BE2C (cell line): ENCODE data around the gene ABHD2.

Source experiments
- DNase-seq: peaks from one replicate; pipeline ENCODE4 v3.0.0-alpha.2; 2020
- H3K27me3 ChIP-seq: fragments of 250-450 bp; sonication (Bioruptor Pico); 2 replicates; pipeline ENCODE4 v1.5.1; 2020; ENCODE audit warnings: mild to moderate bottlenecking
- H3K36me3 ChIP-seq: fragments of 250-450 bp; sonication (Bioruptor Pico); 2 replicates; pipeline ENCODE4 v1.5.1; 2020; ENCODE audit warnings: mild to moderate bottlenecking
- H3K4me1 ChIP-seq: fragments of 250-450 bp; sonication (Bioruptor Pico); 2 replicates; pipeline ENCODE4 v1.5.1; 2020
- H3K4me3 ChIP-seq: 2 replicates; pipeline ENCODE4 v1.5.1; 2011; ENCODE audit warnings: low read depth, low read length
- H3K9me3 ChIP-seq: fragments of 250-450 bp; sonication (Bioruptor Pico); 2 replicates; pipeline ENCODE4 v1.5.1; 2020
- TF ChIP-seq, protein P1 (sequence below): IDR thresholded peaks from 2 replicates; pipeline ENCODE4 v1.5.1; 2012; ENCODE audit warnings: mild to moderate bottlenecking, low read depth, low read length

Gene ABHD2

DNA sequence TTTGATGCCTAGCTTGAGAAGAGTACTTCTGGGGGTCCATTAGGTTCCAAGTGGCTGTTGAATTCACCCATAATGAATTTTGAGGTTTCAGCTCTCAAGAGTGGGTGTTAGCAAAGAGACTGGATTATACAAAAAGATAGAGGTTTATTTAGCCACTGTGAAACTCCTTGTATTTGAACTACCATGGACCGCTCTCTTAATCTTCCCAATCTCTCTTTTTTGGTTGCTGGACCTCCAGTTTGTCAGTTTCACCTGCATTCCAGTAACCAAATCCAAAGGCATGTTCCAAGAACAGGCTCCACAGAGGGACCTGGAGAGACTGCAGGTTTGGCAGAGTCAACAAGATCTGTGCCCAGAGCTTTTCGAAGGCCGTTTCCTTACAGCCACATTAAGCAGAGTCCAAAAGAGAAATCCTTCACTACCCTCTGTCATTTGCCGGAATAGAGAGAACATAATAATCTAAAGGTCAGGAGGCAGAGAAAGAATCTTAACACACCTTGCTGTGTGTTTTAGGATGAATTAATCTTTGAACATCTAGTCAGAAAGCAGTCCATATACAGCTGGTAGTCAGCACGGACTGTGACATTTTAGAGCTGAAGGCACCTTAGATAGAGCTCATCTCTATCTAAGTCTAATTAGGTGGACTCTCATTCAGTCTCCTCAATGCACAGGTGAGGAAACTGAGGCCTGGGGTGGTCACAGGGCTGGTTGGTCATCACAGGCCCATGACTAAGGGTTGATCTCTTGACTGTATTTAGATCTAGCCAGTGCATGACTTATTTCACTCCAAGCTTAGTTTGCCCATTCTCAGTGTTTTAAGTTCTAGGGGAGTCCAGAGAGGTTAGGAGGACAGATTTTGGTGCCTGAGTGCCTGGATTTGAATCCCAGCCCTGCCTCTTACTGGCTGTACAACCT is 1.3 kb downstream of the ABHD2 start:
- H3K36me3 ChIP-seq: peaks cover 9% of the 10 kb centered on the region
- peaks cover 33% of the 10 kb centered on the region for H3K4me1 ChIP-seq
- H3K27me3 ChIP-seq: no peaks in the 10 kb centered on the region
- H3K9me3 ChIP-seq: no peaks in the 10 kb centered on the region
- TF ChIP-seq, protein P1, sequence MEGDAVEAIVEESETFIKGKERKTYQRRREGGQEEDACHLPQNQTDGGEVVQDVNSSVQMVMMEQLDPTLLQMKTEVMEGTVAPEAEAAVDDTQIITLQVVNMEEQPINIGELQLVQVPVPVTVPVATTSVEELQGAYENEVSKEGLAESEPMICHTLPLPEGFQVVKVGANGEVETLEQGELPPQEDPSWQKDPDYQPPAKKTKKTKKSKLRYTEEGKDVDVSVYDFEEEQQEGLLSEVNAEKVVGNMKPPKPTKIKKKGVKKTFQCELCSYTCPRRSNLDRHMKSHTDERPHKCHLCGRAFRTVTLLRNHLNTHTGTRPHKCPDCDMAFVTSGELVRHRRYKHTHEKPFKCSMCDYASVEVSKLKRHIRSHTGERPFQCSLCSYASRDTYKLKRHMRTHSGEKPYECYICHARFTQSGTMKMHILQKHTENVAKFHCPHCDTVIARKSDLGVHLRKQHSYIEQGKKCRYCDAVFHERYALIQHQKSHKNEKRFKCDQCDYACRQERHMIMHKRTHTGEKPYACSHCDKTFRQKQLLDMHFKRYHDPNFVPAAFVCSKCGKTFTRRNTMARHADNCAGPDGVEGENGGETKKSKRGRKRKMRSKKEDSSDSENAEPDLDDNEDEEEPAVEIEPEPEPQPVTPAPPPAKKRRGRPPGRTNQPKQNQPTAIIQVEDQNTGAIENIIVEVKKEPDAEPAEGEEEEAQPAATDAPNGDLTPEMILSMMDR: no peak
- H3K4me3 ChIP-seq: peak overlapping the region; percentile 86
- DNase-seq: no peak

DNA sequence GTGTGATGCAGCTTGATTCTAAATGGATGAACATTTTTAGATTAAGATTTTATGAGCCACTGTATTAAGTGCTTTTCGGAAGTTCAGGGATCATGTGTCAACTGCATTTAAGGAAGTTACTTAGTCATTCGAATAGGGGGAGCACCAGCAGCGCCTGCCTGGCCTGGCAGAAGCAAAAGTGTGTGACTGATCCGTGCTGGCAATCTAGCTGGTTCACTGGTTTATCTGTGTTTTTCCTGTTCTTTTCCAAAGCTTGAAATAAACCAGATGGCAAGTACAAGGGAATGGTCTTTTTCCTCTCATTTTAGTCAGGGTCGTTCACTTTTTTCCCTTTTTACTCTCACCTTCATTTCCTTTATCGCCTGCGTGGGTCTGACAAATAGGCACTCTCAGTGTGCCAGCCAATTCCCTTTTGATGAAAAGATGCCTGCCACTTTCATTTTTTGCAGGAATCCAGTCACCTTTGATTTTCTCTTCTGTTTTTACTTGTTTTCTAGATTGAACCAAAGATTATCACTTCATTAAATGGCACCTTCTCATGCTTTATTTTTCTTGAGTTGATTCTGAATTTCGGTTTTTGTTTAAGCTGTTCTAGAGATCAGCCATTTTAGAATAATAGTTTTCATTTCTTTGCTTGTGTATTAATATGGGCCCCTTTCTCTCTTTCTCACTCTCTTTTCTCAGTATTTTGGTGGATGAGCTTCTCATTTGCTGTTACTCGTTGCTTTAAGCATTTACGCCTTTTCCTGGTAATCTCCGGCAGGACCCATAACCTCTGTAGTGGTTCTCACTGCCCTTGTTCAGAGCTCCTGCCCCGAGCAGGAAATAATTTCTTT is 2.8 kb downstream of the ABHD2 start:
- peak; percentile 68 for DNase-seq
- H3K4me3 ChIP-seq: peak overlapping the region; percentile 53
- TF ChIP-seq, protein P1: no peak
- H3K4me1 ChIP-seq: peaks cover 29% of the 10 kb centered on the region
- peaks cover 14% of the 10 kb centered on the region for H3K36me3 ChIP-seq
- H3K9me3 ChIP-seq: no peaks in the 10 kb centered on the region
- no peaks in the 10 kb centered on the region for H3K27me3 ChIP-seq

DNA sequence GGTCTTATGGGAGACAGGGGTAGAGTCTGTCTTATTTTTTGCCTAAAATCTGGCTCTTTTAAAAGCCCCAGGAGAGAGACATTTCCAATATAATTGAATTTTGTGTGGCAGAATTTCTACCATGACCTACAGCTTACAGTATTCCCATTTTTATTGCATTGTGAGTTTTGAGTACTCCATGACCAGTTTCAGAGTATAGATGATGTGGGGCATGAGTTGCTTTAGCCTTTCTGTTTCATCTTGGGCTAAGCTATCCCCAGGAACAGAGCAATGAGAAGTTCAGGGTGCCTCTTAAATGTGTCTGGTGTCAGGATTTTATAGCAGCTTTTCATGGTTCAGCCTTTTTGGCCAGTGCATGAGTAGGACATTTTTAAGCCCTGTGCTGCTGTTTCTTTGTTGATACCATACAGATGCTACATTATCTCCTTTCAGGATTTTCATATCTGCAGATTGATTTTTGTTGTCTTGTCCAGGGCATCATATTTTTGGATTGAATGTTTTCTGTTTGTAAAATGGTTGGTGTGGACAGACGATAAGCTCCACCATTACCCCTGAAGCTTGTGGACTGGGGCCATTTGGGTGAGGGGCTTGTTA is 3.5 kb downstream of the ABHD2 start:
- no peaks in the 10 kb centered on the region for H3K9me3 ChIP-seq
- TF ChIP-seq, protein P1: no peak
- H3K4me3 ChIP-seq: peak overlapping the region; percentile 53
- no peak for DNase-seq
- peaks cover 30% of the 10 kb centered on the region for H3K4me1 ChIP-seq
- H3K27me3 ChIP-seq: no peaks in the 10 kb centered on the region
- peaks cover 14% of the 10 kb centered on the region for H3K36me3 ChIP-seq

DNA sequence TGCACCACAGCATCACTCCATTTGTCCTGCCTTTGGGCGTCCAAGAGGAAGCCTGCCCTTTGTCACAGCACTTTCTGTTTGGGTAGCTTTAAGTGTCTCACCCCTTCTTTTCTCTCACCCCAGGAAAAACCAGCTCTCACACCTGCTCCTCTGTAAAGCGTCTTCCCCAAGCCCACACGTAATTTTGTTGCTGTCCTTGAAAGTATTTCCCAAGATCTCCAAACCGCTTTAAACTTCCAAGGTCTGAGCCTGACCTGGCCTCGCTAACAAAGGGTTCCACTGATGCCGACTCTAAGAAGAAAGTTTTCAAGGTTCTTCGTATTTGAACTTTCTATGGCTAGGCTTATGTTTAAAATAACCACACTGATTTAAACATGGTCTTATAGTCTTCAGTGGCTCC is 5.3 kb downstream of the ABHD2 start:
- TF ChIP-seq, protein P1: no peak
- H3K27me3 ChIP-seq: no peaks in the 10 kb centered on the region
- no peak overlapping the region for H3K4me3 ChIP-seq
- no peaks in the 10 kb centered on the region for H3K9me3 ChIP-seq
- peaks cover 20% of the 10 kb centered on the region for H3K4me1 ChIP-seq
- H3K36me3 ChIP-seq: peaks cover 14% of the 10 kb centered on the region
- DNase-seq: no peak

DNA sequence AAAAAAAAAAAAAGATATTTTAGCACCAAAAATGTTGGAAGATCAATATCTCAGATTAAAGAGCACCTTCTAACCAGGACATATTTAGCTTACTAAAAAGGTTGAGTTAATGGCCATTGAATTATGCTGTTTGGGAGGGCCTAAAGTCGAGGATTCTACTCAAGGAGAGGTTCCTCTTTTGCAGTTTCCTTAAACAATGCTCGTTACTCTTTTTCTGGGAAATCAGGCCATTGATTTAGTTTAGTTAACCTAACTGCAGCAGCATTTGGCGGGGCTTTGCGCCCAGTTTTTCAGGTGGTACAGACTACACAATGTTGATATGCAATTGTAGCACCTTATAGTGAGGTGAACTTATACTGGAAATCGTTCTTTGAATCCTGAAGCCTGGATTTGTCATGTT is 6.8 kb downstream of the ABHD2 start:
- H3K4me3 ChIP-seq: no peak overlapping the region
- TF ChIP-seq, protein P1: no peak
- no peak for DNase-seq
- H3K36me3 ChIP-seq: peaks cover 14% of the 10 kb centered on the region
- H3K27me3 ChIP-seq: no peaks in the 10 kb centered on the region
- no peaks in the 10 kb centered on the region for H3K9me3 ChIP-seq
- peaks cover 14% of the 10 kb centered on the region for H3K4me1 ChIP-seq
